WTC11 (cell line): ENCODE results near the gene PSEN2. TPM values are rescaled to one million over a fixed set of nuclear protein-coding genes. Genes with fewer than 3 reads are reported as not detected.

ENCODE experiments used
- ATF3 ChIP-seq: sonication (generic); formaldehyde crosslinking; conservative IDR thresholded peaks from 2 replicates; pipeline ENCODE4 v1.8.1; 2022; ENCODE audit warnings: mild to moderate bottlenecking, missing genetic modification reagents
- GABPB1 ChIP-seq: sonication (generic); formaldehyde crosslinking; IDR thresholded peaks from 2 replicates; pipeline ENCODE4 v1.8.1; 2023; ENCODE audit warnings: mild to moderate bottlenecking, missing genetic modification reagents
- HMGA2 ChIP-seq: fragments of 250-450 bp; sonication (Bioruptor Pico); IDR thresholded peaks from 2 replicates; pipeline ENCODE4 v1.4.0; 2021; ENCODE audit warnings: mild to moderate bottlenecking, moderate library complexity
- HMGXB4 ChIP-seq: sonication (generic); formaldehyde crosslinking; IDR thresholded peaks from 2 replicates; pipeline ENCODE4 v1.8.1; 2023; ENCODE audit warnings: mild to moderate bottlenecking, moderate library complexity, missing genetic modification reagents
- IRF2 ChIP-seq: sonication (generic); formaldehyde crosslinking; IDR thresholded peaks from 2 replicates; pipeline ENCODE4 v1.8.0; 2022; ENCODE audit warnings: low read depth, missing genetic modification reagents, borderline replicate concordance
- KAT7 ChIP-seq: sonication (generic); formaldehyde crosslinking; IDR thresholded peaks from 2 replicates; pipeline ENCODE4 v1.8.1; 2023; ENCODE audit warnings: missing genetic modification reagents, mild to moderate bottlenecking, borderline replicate concordance
- MYBL2 ChIP-seq: sonication (generic); formaldehyde crosslinking; IDR thresholded peaks from 2 replicates; pipeline ENCODE4 v1.8.1; 2023; ENCODE audit warnings: mild to moderate bottlenecking, moderate library complexity, missing genetic modification reagents
- NFE2L1 ChIP-seq: sonication (generic); formaldehyde crosslinking; IDR thresholded peaks from 2 replicates; pipeline ENCODE4 v1.8.1; 2023; ENCODE audit warnings: missing genetic modification reagents
- NR2C2 ChIP-seq: sonication (generic); formaldehyde crosslinking; IDR thresholded peaks from 2 replicates; pipeline ENCODE4 v1.8.0; 2022; ENCODE audit warnings: mild to moderate bottlenecking, missing genetic modification reagents
- OVOL2 ChIP-seq: fragments of 250-450 bp; sonication (Bioruptor Pico); IDR thresholded peaks from 2 replicates; pipeline ENCODE4 v1.9.0; 2021; ENCODE audit warnings: mild to moderate bottlenecking, borderline replicate concordance
- PRRX2 ChIP-seq: fragments of 250-450 bp; sonication (Bioruptor Pico); IDR thresholded peaks from 2 replicates; pipeline ENCODE4 v1.8.0; 2021; ENCODE audit warnings: mild to moderate bottlenecking
- SOX15 ChIP-seq: fragments of 250-450 bp; sonication (Bioruptor Pico); IDR thresholded peaks from 2 replicates; pipeline ENCODE4 v1.9.0; 2021; ENCODE audit warnings: mild to moderate bottlenecking
- TP53 ChIP-seq: sonication (generic); formaldehyde crosslinking; IDR thresholded peaks from 2 replicates; pipeline ENCODE4 v1.8.1; 2023; ENCODE audit warnings: mild to moderate bottlenecking, missing genetic modification reagents
- ZBTB21 ChIP-seq: sonication (generic); formaldehyde crosslinking; IDR thresholded peaks from 2 replicates; pipeline ENCODE4 v1.8.1; 2023; ENCODE audit warnings: mild to moderate bottlenecking, missing genetic modification reagents, borderline replicate concordance
- ZNF138 ChIP-seq: sonication (generic); formaldehyde crosslinking; conservative IDR thresholded peaks from 2 replicates; pipeline ENCODE4 v1.8.1; 2022; ENCODE audit warnings: mild to moderate bottlenecking, moderate library complexity, missing genetic modification reagents
- ZNF423 ChIP-seq: fragments of 250-450 bp; sonication (Bioruptor Pico); IDR thresholded peaks from 2 replicates; pipeline ENCODE4 v2.1.2; 2022; ENCODE audit warnings: mild to moderate bottlenecking, moderate library complexity
- ZNF425 ChIP-seq: fragments of 250-450 bp; sonication (Bioruptor Pico); conservative IDR thresholded peaks from 2 replicates; pipeline ENCODE4 v1.9.0; 2021; ENCODE audit warnings: mild to moderate bottlenecking
- ZNF671 ChIP-seq: fragments of 250-450 bp; sonication (Bioruptor Pico); IDR thresholded peaks from 2 replicates; pipeline ENCODE4 v1.8.0; 2021; ENCODE audit warnings: mild to moderate bottlenecking
- total RNA-seq: library from RNA; stranded (reverse); gene quantifications from 3 replicates; pipeline ENCODE4 v1.2.3, GENCODE V29; 2021
- TF ChIP-seq, protein P1 (sequence below): sonication (generic); formaldehyde crosslinking; IDR thresholded peaks from 2 replicates; pipeline ENCODE4 v1.8.1; 2022; ENCODE audit warnings: missing genetic modification reagents, borderline replicate concordance
- TF ChIP-seq, protein P2 (sequence below): sonication (generic); formaldehyde crosslinking; IDR thresholded peaks from 2 replicates; pipeline ENCODE4 v1.8.1; 2022; ENCODE audit warnings: low read depth, mild to moderate bottlenecking, moderate library complexity, missing genetic modification reagents, borderline replicate concordance
- TF ChIP-seq, protein P3 (sequence below): sonication (generic); formaldehyde crosslinking; IDR thresholded peaks from 2 replicates; pipeline ENCODE4 v1.8.0; 2023; ENCODE audit warnings: mild to moderate bottlenecking, missing genetic modification reagents
- TF ChIP-seq, protein P4 (sequence below): sonication (generic); formaldehyde crosslinking; IDR thresholded peaks from 2 replicates; pipeline ENCODE4 v1.8.0; 2023; ENCODE audit warnings: missing genetic modification reagents
- TF ChIP-seq, protein P5 (sequence below): fragments of 250-450 bp; sonication (Bioruptor Pico); IDR thresholded peaks from 2 replicates; pipeline ENCODE4 v1.9.0; 2021; ENCODE audit warnings: mild to moderate bottlenecking, borderline replicate concordance

PSEN2 gene
- total RNA-seq, 1 experiment from 2014 or later, result 18.4 TPM

GRCh38 chr1:226940029-226940805 lies 69.8 kb downstream of the PSEN2 start, which contains the start of gene COQ8A (continued):
- TF ChIP-seq KAT7 (CRISPR knock-in tag) (peak; percentile 94), SOX15 (no peak), ZNF425 (CRISPR knock-in tag) (no peak), ZNF138 (CRISPR knock-in tag) (no peak), ZNF671 (no peak), IRF2 (CRISPR knock-in tag) (no peak), MYBL2 (CRISPR knock-in tag) (no peak; the same call in 1 of the 2 replicates), OVOL2 (CRISPR knock-in tag) (no peak), TP53 (peak; percentile 78; the same call in 1 of the 2 replicates), PRRX2 (CRISPR knock-in tag) (no peak), HMGXB4 (CRISPR knock-in tag) (peak; percentile 61; the same call in 1 of the 2 replicates), GABPB1 (CRISPR knock-in tag) (peak; percentile 70), NFE2L1 (no peak; the same call in 1 of the 2 replicates), NR2C2 (CRISPR knock-in tag) (peak; percentile 77), ATF3 (CRISPR knock-in tag) (0 out of 2 replicates have a peak, but pooled peaks have one; percentile 20), HMGA2 (no peak), ZNF423 (no peak), ZBTB21 (CRISPR knock-in tag) (no peak)
- TF ChIP-seq, protein P1, sequence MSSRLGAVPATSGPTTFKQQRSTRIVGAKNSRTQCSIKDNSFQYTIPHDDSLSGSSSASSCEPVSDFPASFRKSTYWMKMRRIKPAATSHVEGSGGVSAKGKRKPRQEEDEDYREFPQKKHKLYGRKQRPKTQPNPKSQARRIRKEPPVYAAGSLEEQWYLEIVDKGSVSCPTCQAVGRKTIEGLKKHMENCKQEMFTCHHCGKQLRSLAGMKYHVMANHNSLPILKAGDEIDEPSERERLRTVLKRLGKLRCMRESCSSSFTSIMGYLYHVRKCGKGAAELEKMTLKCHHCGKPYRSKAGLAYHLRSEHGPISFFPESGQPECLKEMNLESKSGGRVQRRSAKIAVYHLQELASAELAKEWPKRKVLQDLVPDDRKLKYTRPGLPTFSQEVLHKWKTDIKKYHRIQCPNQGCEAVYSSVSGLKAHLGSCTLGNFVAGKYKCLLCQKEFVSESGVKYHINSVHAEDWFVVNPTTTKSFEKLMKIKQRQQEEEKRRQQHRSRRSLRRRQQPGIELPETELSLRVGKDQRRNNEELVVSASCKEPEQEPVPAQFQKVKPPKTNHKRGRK, result no peak
- TF ChIP-seq, protein P2, sequence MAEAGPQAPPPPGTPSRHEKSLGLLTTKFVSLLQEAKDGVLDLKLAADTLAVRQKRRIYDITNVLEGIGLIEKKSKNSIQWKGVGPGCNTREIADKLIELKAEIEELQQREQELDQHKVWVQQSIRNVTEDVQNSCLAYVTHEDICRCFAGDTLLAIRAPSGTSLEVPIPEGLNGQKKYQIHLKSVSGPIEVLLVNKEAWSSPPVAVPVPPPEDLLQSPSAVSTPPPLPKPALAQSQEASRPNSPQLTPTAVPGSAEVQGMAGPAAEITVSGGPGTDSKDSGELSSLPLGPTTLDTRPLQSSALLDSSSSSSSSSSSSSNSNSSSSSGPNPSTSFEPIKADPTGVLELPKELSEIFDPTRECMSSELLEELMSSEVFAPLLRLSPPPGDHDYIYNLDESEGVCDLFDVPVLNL, result no peak
- TF ChIP-seq, protein P3, sequence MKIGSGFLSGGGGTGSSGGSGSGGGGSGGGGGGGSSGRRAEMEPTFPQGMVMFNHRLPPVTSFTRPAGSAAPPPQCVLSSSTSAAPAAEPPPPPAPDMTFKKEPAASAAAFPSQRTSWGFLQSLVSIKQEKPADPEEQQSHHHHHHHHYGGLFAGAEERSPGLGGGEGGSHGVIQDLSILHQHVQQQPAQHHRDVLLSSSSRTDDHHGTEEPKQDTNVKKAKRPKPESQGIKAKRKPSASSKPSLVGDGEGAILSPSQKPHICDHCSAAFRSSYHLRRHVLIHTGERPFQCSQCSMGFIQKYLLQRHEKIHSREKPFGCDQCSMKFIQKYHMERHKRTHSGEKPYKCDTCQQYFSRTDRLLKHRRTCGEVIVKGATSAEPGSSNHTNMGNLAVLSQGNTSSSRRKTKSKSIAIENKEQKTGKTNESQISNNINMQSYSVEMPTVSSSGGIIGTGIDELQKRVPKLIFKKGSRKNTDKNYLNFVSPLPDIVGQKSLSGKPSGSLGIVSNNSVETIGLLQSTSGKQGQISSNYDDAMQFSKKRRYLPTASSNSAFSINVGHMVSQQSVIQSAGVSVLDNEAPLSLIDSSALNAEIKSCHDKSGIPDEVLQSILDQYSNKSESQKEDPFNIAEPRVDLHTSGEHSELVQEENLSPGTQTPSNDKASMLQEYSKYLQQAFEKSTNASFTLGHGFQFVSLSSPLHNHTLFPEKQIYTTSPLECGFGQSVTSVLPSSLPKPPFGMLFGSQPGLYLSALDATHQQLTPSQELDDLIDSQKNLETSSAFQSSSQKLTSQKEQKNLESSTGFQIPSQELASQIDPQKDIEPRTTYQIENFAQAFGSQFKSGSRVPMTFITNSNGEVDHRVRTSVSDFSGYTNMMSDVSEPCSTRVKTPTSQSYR (CRISPR knock-in tag), result no peak; the same call in none of the 2 replicates
- TF ChIP-seq, protein P4, sequence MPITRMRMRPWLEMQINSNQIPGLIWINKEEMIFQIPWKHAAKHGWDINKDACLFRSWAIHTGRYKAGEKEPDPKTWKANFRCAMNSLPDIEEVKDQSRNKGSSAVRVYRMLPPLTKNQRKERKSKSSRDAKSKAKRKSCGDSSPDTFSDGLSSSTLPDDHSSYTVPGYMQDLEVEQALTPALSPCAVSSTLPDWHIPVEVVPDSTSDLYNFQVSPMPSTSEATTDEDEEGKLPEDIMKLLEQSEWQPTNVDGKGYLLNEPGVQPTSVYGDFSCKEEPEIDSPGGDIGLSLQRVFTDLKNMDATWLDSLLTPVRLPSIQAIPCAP (CRISPR knock-in tag), result 0 out of 2 replicates have a peak, but pooled peaks have one; percentile 5
- TF ChIP-seq, protein P5, sequence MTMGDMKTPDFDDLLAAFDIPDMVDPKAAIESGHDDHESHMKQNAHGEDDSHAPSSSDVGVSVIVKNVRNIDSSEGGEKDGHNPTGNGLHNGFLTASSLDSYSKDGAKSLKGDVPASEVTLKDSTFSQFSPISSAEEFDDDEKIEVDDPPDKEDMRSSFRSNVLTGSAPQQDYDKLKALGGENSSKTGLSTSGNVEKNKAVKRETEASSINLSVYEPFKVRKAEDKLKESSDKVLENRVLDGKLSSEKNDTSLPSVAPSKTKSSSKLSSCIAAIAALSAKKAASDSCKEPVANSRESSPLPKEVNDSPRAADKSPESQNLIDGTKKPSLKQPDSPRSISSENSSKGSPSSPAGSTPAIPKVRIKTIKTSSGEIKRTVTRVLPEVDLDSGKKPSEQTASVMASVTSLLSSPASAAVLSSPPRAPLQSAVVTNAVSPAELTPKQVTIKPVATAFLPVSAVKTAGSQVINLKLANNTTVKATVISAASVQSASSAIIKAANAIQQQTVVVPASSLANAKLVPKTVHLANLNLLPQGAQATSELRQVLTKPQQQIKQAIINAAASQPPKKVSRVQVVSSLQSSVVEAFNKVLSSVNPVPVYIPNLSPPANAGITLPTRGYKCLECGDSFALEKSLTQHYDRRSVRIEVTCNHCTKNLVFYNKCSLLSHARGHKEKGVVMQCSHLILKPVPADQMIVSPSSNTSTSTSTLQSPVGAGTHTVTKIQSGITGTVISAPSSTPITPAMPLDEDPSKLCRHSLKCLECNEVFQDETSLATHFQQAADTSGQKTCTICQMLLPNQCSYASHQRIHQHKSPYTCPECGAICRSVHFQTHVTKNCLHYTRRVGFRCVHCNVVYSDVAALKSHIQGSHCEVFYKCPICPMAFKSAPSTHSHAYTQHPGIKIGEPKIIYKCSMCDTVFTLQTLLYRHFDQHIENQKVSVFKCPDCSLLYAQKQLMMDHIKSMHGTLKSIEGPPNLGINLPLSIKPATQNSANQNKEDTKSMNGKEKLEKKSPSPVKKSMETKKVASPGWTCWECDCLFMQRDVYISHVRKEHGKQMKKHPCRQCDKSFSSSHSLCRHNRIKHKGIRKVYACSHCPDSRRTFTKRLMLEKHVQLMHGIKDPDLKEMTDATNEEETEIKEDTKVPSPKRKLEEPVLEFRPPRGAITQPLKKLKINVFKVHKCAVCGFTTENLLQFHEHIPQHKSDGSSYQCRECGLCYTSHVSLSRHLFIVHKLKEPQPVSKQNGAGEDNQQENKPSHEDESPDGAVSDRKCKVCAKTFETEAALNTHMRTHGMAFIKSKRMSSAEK (CRISPR knock-in tag), result no peak
